Transverse colon (tissue), 4 donors: Measurements from ENCODE around the gene EPS8. TPM values are rescaled to one million over a fixed set of nuclear protein-coding genes. Genes with fewer than 3 reads are reported as not detected.

Source experiments
- DNase-seq: peaks from one replicate; pipeline ENCODE4 v3.0.0-alpha.2; 2019
- H3K27ac ChIP-seq, 4 donors: fragments of 200-600 bp; sonication (generic); 2 replicates each; pipeline ENCODE4 v1.5.1; 2016 to 2018; ENCODE audit warnings: inconsistent platforms in 4 of 4
- H3K27me3 ChIP-seq: fragments of 200-600 bp; sonication (generic); 2 replicates; pipeline ENCODE4 v1.5.1; 2017; ENCODE audit warnings: inconsistent platforms
- H3K36me3 ChIP-seq, 4 donors: fragments of 200-600 bp; sonication (generic); 2 replicates each; pipeline ENCODE4 v1.5.1; 2017 to 2019; ENCODE audit warnings: inconsistent platforms in 4 of 4
- H3K4me1 ChIP-seq, 4 donors: fragments of 200-600 bp; sonication (generic); 2 replicates each; pipeline ENCODE4 v1.5.1; 2017 to 2020; ENCODE audit warnings: inconsistent platforms in 4 of 4
- H3K4me3 ChIP-seq, 4 donors: fragments of 200-600 bp; sonication (generic); 1 replicate in 1 of 4; 2 replicates in 3 of 4; pipeline versions ENCODE4 v1.5.1 to v1.6.1; 2017 to 2019; ENCODE audit warnings: inconsistent platforms in 4 of 4
- H3K9me3 ChIP-seq, 2 donors: fragments of 200-600 bp; sonication (generic); 2 replicates each; pipeline ENCODE4 v1.5.1; 2017 to 2019; ENCODE audit warnings: inconsistent platforms in 2 of 2
- CTCF ChIP-seq, 5 experiments: fragments of 200-600 bp in 3 of 5; fragments of 450-650 bp in 2 of 5; sonication (generic) in 3 of 5; IDR thresholded peaks; 1 replicate in 2 of 5; 2 replicates in 3 of 5; pipeline ENCODE4 v1.5.1; 2016 to 2017; ENCODE audit warnings: antibody characterized with exemption in 5 of 5, inconsistent platforms in 3 of 5, mild to moderate bottlenecking in 2 of 5, moderate library complexity in 1 of 5
- EP300 ChIP-seq: sonication (generic); formaldehyde crosslinking; IDR thresholded peaks from one replicate; pipeline ENCODE4 v1.6.1; 2017; ENCODE audit warnings: antibody characterized with exemption, low read depth
- POLR2A ChIP-seq: fragments of 450-650 bp; IDR thresholded peaks from one replicate; pipeline ENCODE4 v1.6.1; 2016; ENCODE audit warnings: antibody characterized with exemption, mild to moderate bottlenecking, moderate library complexity
- POLR2AphosphoS5 ChIP-seq, 3 donors: sonication (generic); formaldehyde crosslinking; IDR thresholded peaks; one replicate each; pipeline ENCODE4 v1.6.1; 2016; ENCODE audit warnings: antibody characterized with exemption in 3 of 3
- WGBS, 2 donors: methylation state at CpG; one replicate each; pipeline ENCODE4 v1.1.5; 2018; ENCODE audit warnings: low coverage in 1 of 2; 5-methylcytosine and 5-hydroxymethylcytosine counted together
- in situ Hi-C, 4 donors: fragments of 200-750 bp; cut with MboI; loops; one replicate each; pipeline versions ENCODE4 v1.15.0 to v1.15.1; 2017; ENCODE audit warnings: low sequenced_read_pairs in 3 of 4, low pct_ligation_motif_present in 1 of 4, low pct_unique_long_range_greater_than_20kb in 1 of 4
- intact Hi-C: fragments of 100-400 bp; cut with DNase I; formaldehyde crosslinking; loops from one replicate; pipeline ENCODE4 v1.15.1; 2023; ENCODE audit warnings: low total_unique reads
- total RNA-seq, 4 donors: library from RNA; depleted of rRNA; stranded (reverse); fragments of >200 nt; gene quantifications; one replicate each; pipeline ENCODE4 v1.1.0, GENCODE V29; 2016

Gene EPS8
- total RNA-seq, 4 donors from 2014 or later = 55.1 to 180 (median 140) TPM

GRCh38 chr12:15603474-15604085 is 185.6 kb downstream of the EPS8 start:
- intact Hi-C loops (no loop called here), in situ Hi-C loops (no loop called here)
- no peak for DNase-seq
- Histone ChIP-seq H3K36me3 (no peaks in the 10 kb centered on the region), H3K9me3 (no peaks in the 10 kb centered on the region), H3K4me3 (no peak overlapping the region), H3K27ac (no peak overlapping the region), H3K27me3 (no peaks in the 10 kb centered on the region), H3K4me1 (peaks cover 0 to 14% (median 5%) of the 10 kb centered on the region in 4 donors)
- TF ChIP-seq EP300 (no peak), CTCF (IDR thresholded peaks at IDR 0.05) (no peak), POLR2A (no peak), POLR2AphosphoS5 (IDR thresholded peaks at IDR 0.05) (no peak)
- 86 to 93% methylated on average over 1 to 4 of the region's 4 CpGs for WGBS, 2 donors

GRCh38 chr12:15602051-15602672 is 187.0 kb downstream of the EPS8 start:
- Histone ChIP-seq H3K4me1 (peaks cover 0 to 14% (median 5%) of the 10 kb centered on the region in 4 donors), H3K9me3 (no peaks in the 10 kb centered on the region), H3K27ac (no peak overlapping the region), H3K4me3 (no peak overlapping the region), H3K36me3 (no peaks in the 10 kb centered on the region), H3K27me3 (no peaks in the 10 kb centered on the region)
- WGBS, 2 donors = 92 to 96% methylated on average over 3 of the region's 3 CpGs
- intact Hi-C loops = no loop called here
- TF ChIP-seq EP300 (no peak), CTCF (IDR thresholded peaks at IDR 0.05) (no peak), POLR2AphosphoS5 (IDR thresholded peaks at IDR 0.05) (no peak), POLR2A (no peak)
- in situ Hi-C loops = no loop called here
- DNase-seq = no peak

GRCh38 chr12:15601210-15601800 is 187.9 kb downstream of the EPS8 start:
- intact Hi-C loops = no loop called here
- Histone ChIP-seq H3K4me3 (no peak overlapping the region), H3K27ac (no peak overlapping the region), H3K9me3 (no peaks in the 10 kb centered on the region), H3K27me3 (no peaks in the 10 kb centered on the region), H3K4me1 (peaks cover 0 to 14% (median 5%) of the 10 kb centered on the region in 4 donors), H3K36me3 (no peaks in the 10 kb centered on the region)
- TF ChIP-seq EP300 = no peak
- no peak for TF ChIP-seq POLR2AphosphoS5 (IDR thresholded peaks at IDR 0.05)
- TF ChIP-seq CTCF (IDR thresholded peaks at IDR 0.05) = no peak
- no peak for TF ChIP-seq POLR2A
- in situ Hi-C loops = no loop called here
- WGBS, 2 donors = 78 to 100% methylated on average over 1 of the region's 1 CpG
- DNase-seq = no peak

- Histone ChIP-seq H3K9me3 (no peaks in the 10 kb centered on the region), H3K4me1 (peaks cover 0 to 14% (median 5%) of the 10 kb centered on the region in 4 donors), H3K27ac (no peak overlapping the region), H3K36me3 (no peaks in the 10 kb centered on the region), H3K27me3 (no peaks in the 10 kb centered on the region), H3K4me3 (no peak overlapping the region)
- intact Hi-C loops (no loop called here), in situ Hi-C loops (no loop called here)
- WGBS, 2 donors = 50 to 66% methylated on average over 7 of the region's 7 CpGs
- no peak for DNase-seq
- no peak for TF ChIP-seq CTCF (IDR thresholded peaks at IDR 0.05)
- TF ChIP-seq EP300 = no peak
- TF ChIP-seq POLR2AphosphoS5 (IDR thresholded peaks at IDR 0.05) = no peak
- TF ChIP-seq POLR2A = no peak
These were observed 188.8 kb downstream of the EPS8 start for GRCh38 chr12:15600223-15600935.
